ENCODE results near the gene MAST3. TPM values are rescaled to one million over a fixed set of nuclear protein-coding genes. Genes with fewer than 3 reads are reported as not detected.
A peak's percentile ranks its signal among the peaks of the same experiment; 100 is the strongest.

MAST3 gene
- total and polyA plus RNA-seq, 2 of the 13 experiments (the other 11 are each of a cell fraction or from before 2014, with no cell fraction given) = 4.1 to 4.6 TPM

GRCh38 chr19:18156841-18157464, 59.4 kb downstream of the MAST3 start:
- H3K27ac ChIP-seq (ENCODE audit: extremely low read length, insufficient read depth, low read length) = peak overlapping the region; percentile 57
- H4K20me1 ChIP-seq (ENCODE audit: insufficient read depth, low read length) = 0 out of 2 replicates have a peak, but pooled peaks cover 11% of the 10 kb centered on the region
- CTCF ChIA-PET (ENCODE audit: low intra/inter-chr PET ratio, low total read pairs) = no interaction called here
- no peaks in the 10 kb centered on the region; a peak in 1 of 5 replicates for H3K27me3 ChIP-seq (ENCODE audit: control insufficient read depth in 1 of 2, insufficient read depth in 2 of 2, low read length in 2 of 2)
- H3K9ac ChIP-seq (ENCODE audit: insufficient read depth, low read depth, low read length) = peak overlapping the region; percentile 34; the same call in 1 of the 2 replicates
- POLR2A ChIA-PET = no interaction called here
- FAIRE-seq (no peak), ATAC-seq (no peak), DNase-seq (ENCODE audit: low spot score) (peak; percentile 63)
- peaks cover 45% of the 10 kb centered on the region for H3K4me1 ChIP-seq (ENCODE audit: insufficient read depth, low read length)
- no peak overlapping the region for H3K4me3 ChIP-seq (replicated peaks in 1 of 3; ENCODE audit: insufficient read depth in 1 of 3, low read depth in 2 of 3, low read length in 3 of 3)
- in situ Hi-C loops (cut with HindIII; ENCODE audit: extremely low pct_ligation_motif_present, low pct_unique_long_range_greater_than_20kb) (no loop called here), intact Hi-C loops (cut with micrococcal nuclease; ENCODE audit: unreplicated experiment) (no loop called here)
- peaks cover 12 to 23% of the 10 kb centered on the region in 2 experiments for H3K36me3 ChIP-seq (replicated peaks in 1 of 2; ENCODE audit: control insufficient read depth in 1 of 2, insufficient read depth in 2 of 2, low read length in 2 of 2)
- TSS peak; percentile 35 for BruUV-seq (replicated peaks)
- peak overlapping the region; percentile 55 for H3K4me2 ChIP-seq (ENCODE audit: low read depth, low read length)
- H3K79me2 ChIP-seq (ENCODE audit: insufficient read depth, low read length) = peaks cover 18% of the 10 kb centered on the region
- 56% methylated on average over 13 of the region's 22 CpGs for WGBS (ENCODE audit: low lambda C conversion rate)
- H3K9me3 ChIP-seq (ENCODE audit: low read length) = no peaks in the 10 kb centered on the region
- no peak overlapping the region for H2AFZ ChIP-seq (ENCODE audit: low read length)
- TF ChIP-seq ZNF331 (CRISPR knock-in tag; IDR thresholded peaks at IDR 0.05) = peak; percentile 27; the same call in 1 of the 2 replicates
- TF ChIP-seq, protein P1, sequence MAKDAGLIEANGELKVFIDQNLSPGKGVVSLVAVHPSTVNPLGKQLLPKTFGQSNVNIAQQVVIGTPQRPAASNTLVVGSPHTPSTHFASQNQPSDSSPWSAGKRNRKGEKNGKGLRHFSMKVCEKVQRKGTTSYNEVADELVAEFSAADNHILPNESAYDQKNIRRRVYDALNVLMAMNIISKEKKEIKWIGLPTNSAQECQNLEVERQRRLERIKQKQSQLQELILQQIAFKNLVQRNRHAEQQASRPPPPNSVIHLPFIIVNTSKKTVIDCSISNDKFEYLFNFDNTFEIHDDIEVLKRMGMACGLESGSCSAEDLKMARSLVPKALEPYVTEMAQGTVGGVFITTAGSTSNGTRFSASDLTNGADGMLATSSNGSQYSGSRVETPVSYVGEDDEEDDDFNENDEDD (CRISPR knock-in tag; IDR thresholded peaks at IDR 0.05; ENCODE audit: borderline replicate concordance) = peak; percentile 28; the same call in 1 of the 2 replicates
- no peak for TF ChIP-seq MBD4 (IDR thresholded peaks at IDR 0.05; ENCODE audit: borderline replicate concordance, low read length)
- no peak for TF ChIP-seq CREB1 (IDR thresholded peaks at IDR 0.05)
- TF ChIP-seq CREB1 (CRISPR knock-in tag; IDR thresholded peaks at IDR 0.05) = no peak
- TF ChIP-seq, protein P2, sequence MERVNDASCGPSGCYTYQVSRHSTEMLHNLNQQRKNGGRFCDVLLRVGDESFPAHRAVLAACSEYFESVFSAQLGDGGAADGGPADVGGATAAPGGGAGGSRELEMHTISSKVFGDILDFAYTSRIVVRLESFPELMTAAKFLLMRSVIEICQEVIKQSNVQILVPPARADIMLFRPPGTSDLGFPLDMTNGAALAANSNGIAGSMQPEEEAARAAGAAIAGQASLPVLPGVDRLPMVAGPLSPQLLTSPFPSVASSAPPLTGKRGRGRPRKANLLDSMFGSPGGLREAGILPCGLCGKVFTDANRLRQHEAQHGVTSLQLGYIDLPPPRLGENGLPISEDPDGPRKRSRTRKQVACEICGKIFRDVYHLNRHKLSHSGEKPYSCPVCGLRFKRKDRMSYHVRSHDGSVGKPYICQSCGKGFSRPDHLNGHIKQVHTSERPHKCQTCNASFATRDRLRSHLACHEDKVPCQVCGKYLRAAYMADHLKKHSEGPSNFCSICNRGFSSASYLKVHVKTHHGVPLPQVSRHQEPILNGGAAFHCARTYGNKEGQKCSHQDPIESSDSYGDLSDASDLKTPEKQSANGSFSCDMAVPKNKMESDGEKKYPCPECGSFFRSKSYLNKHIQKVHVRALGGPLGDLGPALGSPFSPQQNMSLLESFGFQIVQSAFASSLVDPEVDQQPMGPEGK (CRISPR knock-in tag; IDR thresholded peaks at IDR 0.05) = peak; percentile 84
- peak; percentile 99 for TF ChIP-seq RFXAP (CRISPR knock-in tag; IDR thresholded peaks at IDR 0.05; ENCODE audit: borderline replicate concordance)
- TF ChIP-seq ZSCAN30 (CRISPR knock-in tag; IDR thresholded peaks at IDR 0.05) = no peak
- TF ChIP-seq ZNF776 (CRISPR knock-in tag; IDR thresholded peaks at IDR 0.05) = no peak
- TF ChIP-seq EP300 (IDR thresholded peaks at IDR 0.05; ENCODE audit: low read depth in 2 of 2, low read length in 2 of 2) = peak in 1 of 2 experiments; percentile 80; a peak in 1 of 4 replicates
- no peak for TF ChIP-seq EP300 (CRISPR knock-in tag; IDR thresholded peaks at IDR 0.05; ENCODE audit: borderline replicate concordance)
- TF ChIP-seq, protein P3, sequence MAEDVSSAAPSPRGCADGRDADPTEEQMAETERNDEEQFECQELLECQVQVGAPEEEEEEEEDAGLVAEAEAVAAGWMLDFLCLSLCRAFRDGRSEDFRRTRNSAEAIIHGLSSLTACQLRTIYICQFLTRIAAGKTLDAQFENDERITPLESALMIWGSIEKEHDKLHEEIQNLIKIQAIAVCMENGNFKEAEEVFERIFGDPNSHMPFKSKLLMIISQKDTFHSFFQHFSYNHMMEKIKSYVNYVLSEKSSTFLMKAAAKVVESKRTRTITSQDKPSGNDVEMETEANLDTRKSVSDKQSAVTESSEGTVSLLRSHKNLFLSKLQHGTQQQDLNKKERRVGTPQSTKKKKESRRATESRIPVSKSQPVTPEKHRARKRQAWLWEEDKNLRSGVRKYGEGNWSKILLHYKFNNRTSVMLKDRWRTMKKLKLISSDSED (CRISPR knock-in tag; IDR thresholded peaks at IDR 0.05) = no peak
- TF ChIP-seq AGO2 (optimal IDR thresholded peaks at IDR 0.05; ENCODE audit: low read depth, low read length) = peak; percentile 85
- 0 out of 2 replicates have a peak, but pooled peaks have one; percentile 17 for TF ChIP-seq SP5 (CRISPR knock-in tag; IDR thresholded peaks at IDR 0.05; ENCODE audit: borderline replicate concordance, low read depth)
- TF ChIP-seq RBM39 (IDR thresholded peaks at IDR 0.05; ENCODE audit: low read depth, low read length, poor library complexity, severe bottlenecking) = peak; percentile 48
- TF ChIP-seq SAP130 (CRISPR knock-in tag; IDR thresholded peaks at IDR 0.05; ENCODE audit: low read depth) = peak; percentile 28; the same call in 1 of the 2 replicates
- TF ChIP-seq LCORL (IDR thresholded peaks at IDR 0.05) = no peak
- TF ChIP-seq LCORL (CRISPR knock-in tag; IDR thresholded peaks at IDR 0.05) = no peak
- TF ChIP-seq, protein P4, sequence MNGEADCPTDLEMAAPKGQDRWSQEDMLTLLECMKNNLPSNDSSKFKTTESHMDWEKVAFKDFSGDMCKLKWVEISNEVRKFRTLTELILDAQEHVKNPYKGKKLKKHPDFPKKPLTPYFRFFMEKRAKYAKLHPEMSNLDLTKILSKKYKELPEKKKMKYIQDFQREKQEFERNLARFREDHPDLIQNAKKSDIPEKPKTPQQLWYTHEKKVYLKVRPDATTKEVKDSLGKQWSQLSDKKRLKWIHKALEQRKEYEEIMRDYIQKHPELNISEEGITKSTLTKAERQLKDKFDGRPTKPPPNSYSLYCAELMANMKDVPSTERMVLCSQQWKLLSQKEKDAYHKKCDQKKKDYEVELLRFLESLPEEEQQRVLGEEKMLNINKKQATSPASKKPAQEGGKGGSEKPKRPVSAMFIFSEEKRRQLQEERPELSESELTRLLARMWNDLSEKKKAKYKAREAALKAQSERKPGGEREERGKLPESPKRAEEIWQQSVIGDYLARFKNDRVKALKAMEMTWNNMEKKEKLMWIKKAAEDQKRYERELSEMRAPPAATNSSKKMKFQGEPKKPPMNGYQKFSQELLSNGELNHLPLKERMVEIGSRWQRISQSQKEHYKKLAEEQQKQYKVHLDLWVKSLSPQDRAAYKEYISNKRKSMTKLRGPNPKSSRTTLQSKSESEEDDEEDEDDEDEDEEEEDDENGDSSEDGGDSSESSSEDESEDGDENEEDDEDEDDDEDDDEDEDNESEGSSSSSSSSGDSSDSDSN (CRISPR knock-in tag; IDR thresholded peaks at IDR 0.05) = no peak

Measured in HepG2 (cell line).